Measurements from ENCODE around the gene CNTN4.
A peak's percentile ranks its signal among the peaks of the same experiment; 100 is the strongest.

Gene CNTN4

GRCh38 chr3:2937055-2937454 lies 838.4 kb downstream of the CNTN4 start:
- TF ChIP-seq, protein P1, sequence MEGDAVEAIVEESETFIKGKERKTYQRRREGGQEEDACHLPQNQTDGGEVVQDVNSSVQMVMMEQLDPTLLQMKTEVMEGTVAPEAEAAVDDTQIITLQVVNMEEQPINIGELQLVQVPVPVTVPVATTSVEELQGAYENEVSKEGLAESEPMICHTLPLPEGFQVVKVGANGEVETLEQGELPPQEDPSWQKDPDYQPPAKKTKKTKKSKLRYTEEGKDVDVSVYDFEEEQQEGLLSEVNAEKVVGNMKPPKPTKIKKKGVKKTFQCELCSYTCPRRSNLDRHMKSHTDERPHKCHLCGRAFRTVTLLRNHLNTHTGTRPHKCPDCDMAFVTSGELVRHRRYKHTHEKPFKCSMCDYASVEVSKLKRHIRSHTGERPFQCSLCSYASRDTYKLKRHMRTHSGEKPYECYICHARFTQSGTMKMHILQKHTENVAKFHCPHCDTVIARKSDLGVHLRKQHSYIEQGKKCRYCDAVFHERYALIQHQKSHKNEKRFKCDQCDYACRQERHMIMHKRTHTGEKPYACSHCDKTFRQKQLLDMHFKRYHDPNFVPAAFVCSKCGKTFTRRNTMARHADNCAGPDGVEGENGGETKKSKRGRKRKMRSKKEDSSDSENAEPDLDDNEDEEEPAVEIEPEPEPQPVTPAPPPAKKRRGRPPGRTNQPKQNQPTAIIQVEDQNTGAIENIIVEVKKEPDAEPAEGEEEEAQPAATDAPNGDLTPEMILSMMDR (IDR thresholded peaks at IDR 0.05; ENCODE audit: low read depth, low read length, missing control alignments) = no peak
- no peak for DNase-seq (ENCODE audit: low read depth)
- H3K4me3 ChIP-seq (ENCODE audit: low read depth, low read length) = no peak overlapping the region

GRCh38 chr3:2937592-2937991 lies 838.9 kb downstream of the CNTN4 start:
- no peak for DNase-seq (ENCODE audit: low read depth)
- H3K4me3 ChIP-seq (ENCODE audit: low read depth, low read length) = no peak overlapping the region
- TF ChIP-seq, protein P1 (IDR thresholded peaks at IDR 0.05; ENCODE audit: low read depth, low read length, missing control alignments) = no peak

- TF ChIP-seq, protein P1 (IDR thresholded peaks at IDR 0.05; ENCODE audit: low read depth, low read length, missing control alignments) = no peak
- no peak overlapping the region for H3K4me3 ChIP-seq (ENCODE audit: low read depth, low read length)
- DNase-seq (ENCODE audit: low read depth) = no peak
Observed at GRCh38 chr3:2938711-2939110, 840.0 kb downstream of the CNTN4 start.

DNA sequence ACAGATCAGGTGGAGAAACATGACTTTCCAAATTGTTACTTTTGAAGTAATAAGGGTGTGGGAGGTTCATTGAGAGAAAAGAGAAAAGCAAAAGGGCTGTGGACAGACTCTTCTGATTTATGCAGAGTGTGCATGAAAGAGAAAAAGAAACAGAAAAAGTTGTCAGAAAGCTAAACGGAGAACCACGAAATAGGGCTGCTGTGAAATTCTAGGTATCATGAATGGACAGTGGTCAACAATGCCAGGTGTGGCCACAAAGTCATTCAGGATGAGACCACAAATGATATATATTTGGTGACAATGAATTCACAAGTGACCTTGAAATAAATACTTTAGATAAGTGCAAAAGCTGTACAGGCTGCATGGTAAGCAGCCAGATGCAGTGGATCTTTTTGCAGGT lies 841.4 kb downstream of the CNTN4 start:
- H3K4me3 ChIP-seq (ENCODE audit: low read depth, low read length) = no peak overlapping the region
- TF ChIP-seq, protein P1 (IDR thresholded peaks at IDR 0.05; ENCODE audit: low read depth, low read length, missing control alignments) = no peak
- peak; percentile 48 for DNase-seq (ENCODE audit: low read depth)

DNA sequence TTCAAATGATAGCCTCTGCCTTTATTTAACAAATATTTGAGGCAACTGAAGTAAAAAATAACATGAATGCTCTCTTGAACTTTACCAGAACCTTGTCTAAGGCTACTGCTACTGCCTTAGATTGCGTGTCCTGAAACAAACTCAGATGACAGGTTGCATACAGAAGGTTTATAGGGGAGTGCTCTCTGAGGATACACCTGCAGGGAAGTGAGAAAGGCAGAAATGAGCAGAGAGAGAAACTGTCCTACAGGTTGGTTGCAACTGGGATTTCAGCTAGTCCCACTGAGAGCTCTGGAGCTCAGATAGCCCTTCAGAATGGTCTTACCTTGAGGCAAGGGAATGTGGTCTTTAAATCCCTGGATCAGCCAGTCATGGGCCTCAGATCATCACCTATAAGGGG lies 846.0 kb downstream of the CNTN4 start:
- TF ChIP-seq, protein P1 (IDR thresholded peaks at IDR 0.05; ENCODE audit: low read depth, low read length, missing control alignments) = no peak
- peak; percentile 82 for DNase-seq (ENCODE audit: low read depth)
- H3K4me3 ChIP-seq (ENCODE audit: low read depth, low read length) = no peak overlapping the region

DNA sequence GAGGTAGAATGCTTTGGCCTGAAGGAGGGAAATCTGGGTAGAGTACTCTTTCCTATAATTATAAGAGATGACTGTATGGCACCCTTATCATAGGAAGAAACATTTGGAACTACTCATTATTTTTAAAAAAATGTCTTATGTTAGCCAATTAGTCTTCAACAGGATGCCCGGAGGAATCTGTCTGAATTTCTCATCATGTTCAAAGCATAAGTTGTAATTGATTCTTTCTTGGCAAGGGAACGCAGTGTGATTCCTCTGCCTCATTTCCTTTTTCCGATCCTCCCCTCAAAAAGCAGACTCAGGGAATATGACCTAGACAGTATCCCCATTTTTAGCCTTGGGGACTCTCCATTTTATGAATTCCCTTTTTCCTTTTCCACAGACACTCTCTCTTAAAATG lies 846.5 kb downstream of the CNTN4 start:
- H3K4me3 ChIP-seq (ENCODE audit: low read depth, low read length) = no peak overlapping the region
- TF ChIP-seq, protein P1 (IDR thresholded peaks at IDR 0.05; ENCODE audit: low read depth, low read length, missing control alignments) = no peak
- DNase-seq (ENCODE audit: low read depth) = no peak

DNA sequence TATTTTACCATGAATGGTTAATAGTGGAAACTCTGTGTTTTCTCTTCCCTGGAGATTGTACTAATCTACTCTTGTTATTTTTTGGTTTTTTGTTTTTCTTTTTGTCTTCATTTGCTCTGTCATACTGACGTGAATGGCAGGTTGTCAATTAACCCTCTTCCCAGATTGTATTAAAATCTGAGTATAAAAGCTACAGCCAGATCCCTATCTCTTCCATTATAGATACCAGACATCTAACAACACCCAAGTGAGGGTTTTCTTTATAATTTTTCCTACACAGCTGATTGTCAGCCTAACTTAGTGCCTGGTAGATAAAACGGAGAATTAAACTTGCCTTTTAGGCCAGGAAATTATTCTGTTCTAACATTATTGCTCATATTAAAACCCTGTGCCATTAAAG lies 848.9 kb downstream of the CNTN4 start:
- no peak overlapping the region for H3K4me3 ChIP-seq (ENCODE audit: low read depth, low read length)

More for the DNA sequence above, 848.9 kb downstream of the CNTN4 start:
- no peak for DNase-seq (ENCODE audit: low read depth)
- TF ChIP-seq, protein P1 (IDR thresholded peaks at IDR 0.05; ENCODE audit: low read depth, low read length, missing control alignments) = no peak
